HEK293 (cell line): ENCODE results near the gene STARD10.

Experiments used
- CTCF ChIA-PET: fragments of 350-600 bp; formaldehyde crosslinking; extraction: SDS; loops from one replicate; lab custom pipeline; 2021; ENCODE audit warnings: antibody characterized with exemption; lab: Yijun Ruan, JAX
- POLR2A ChIA-PET: fragments of 300-600 bp; formaldehyde crosslinking; extraction: SDS; loops from one replicate; lab custom pipeline; 2020; ENCODE audit warnings: antibody characterized with exemption, inconsistent platforms; lab: Yijun Ruan, JAX
- H3K27ac ChIP-seq: fragments of 200-500 bp; sonication (Bioruptor generic); 2 replicates; pipeline ENCODE4 v1.5.1; 2014; ENCODE audit warnings: low read depth, low read length, control low read depth, inconsistent platforms; ENCODE audit errors: extremely low read depth
- H3K36me3 ChIP-seq, 2 experiments: fragments of 200-500 bp in 1 of 2; sonication (Bioruptor generic) in 1 of 2; 1 replicate in 1 of 2; 2 replicates in 1 of 2; pipeline ENCODE4 v1.5.1; 2014 to 2017; ENCODE audit warnings: inconsistent platforms in 2 of 2, low read length in 2 of 2; ENCODE audit not compliant: control insufficient read depth in 2 of 2, insufficient read depth in 1 of 2
- H3K4me1 ChIP-seq: fragments of 200-500 bp; sonication (Bioruptor generic); 2 replicates; pipeline ENCODE4 v1.5.1; 2014; ENCODE audit warnings: mild to moderate bottlenecking, low read length, inconsistent platforms; ENCODE audit not compliant: control insufficient read depth, insufficient read depth
- H3K4me3 ChIP-seq: 2 replicates; pipeline ENCODE4 v1.5.1; 2011; ENCODE audit warnings: low read depth, mild to moderate bottlenecking, control low read depth, low read length, moderate library complexity
- H3K9me3 ChIP-seq: fragments of 200-500 bp; sonication (Bioruptor generic); 2 replicates; pipeline ENCODE4 v1.5.1; 2014; ENCODE audit warnings: low read depth, low read length, inconsistent platforms; ENCODE audit not compliant: control insufficient read depth, insufficient read depth
- GLI4 ChIP-seq: fragments of 450-650 bp; formaldehyde crosslinking; IDR thresholded peaks from 2 replicates; pipeline ENCODE4 v1.5.1; 2016; ENCODE audit warnings: missing biosample characterization, missing genetic modification characterization
- KLF10 ChIP-seq: fragments of 450-650 bp; IDR thresholded peaks from 2 replicates; pipeline ENCODE4 v1.5.1; 2018; ENCODE audit warnings: missing biosample characterization, mild to moderate bottlenecking, missing genetic modification characterization
- SETDB1 ChIP-seq: IDR thresholded peaks from one replicate; pipeline ENCODE4 v1.6.1; 2017; ENCODE audit warnings: mild to moderate bottlenecking, low read length, moderate library complexity, mixed read lengths; ENCODE audit not compliant: insufficient read length
- TRIM28 ChIP-seq: IDR thresholded peaks from 2 replicates; pipeline ENCODE4 v1.6.1; 2011; ENCODE audit warnings: low read length, control low read depth, borderline replicate concordance
- ZBTB8A ChIP-seq: fragments of 450-650 bp; formaldehyde crosslinking; IDR thresholded peaks from 2 replicates; pipeline ENCODE4 v1.5.1; 2016; ENCODE audit warnings: missing biosample characterization, missing genetic modification characterization
- ZNF121 ChIP-seq: fragments of 450-650 bp; formaldehyde crosslinking; IDR thresholded peaks from 2 replicates; pipeline ENCODE4 v1.5.1; 2016; ENCODE audit warnings: missing biosample characterization, missing genetic modification characterization
- ZNF223 ChIP-seq: fragments of 450-650 bp; formaldehyde crosslinking; IDR thresholded peaks from 2 replicates; pipeline ENCODE4 v1.5.1; 2016; ENCODE audit warnings: missing biosample characterization, missing genetic modification characterization
- ZNF280D ChIP-seq: fragments of 450-650 bp; formaldehyde crosslinking; IDR thresholded peaks from 2 replicates; pipeline ENCODE4 v1.5.1; 2016; ENCODE audit warnings: missing biosample characterization, missing genetic modification characterization
- ZNF394 ChIP-seq: fragments of 450-650 bp; formaldehyde crosslinking; IDR thresholded peaks from 2 replicates; pipeline ENCODE4 v1.5.1; 2016; ENCODE audit warnings: missing biosample characterization, missing genetic modification characterization, mild to moderate bottlenecking, moderate library complexity, borderline replicate concordance
- ZNF560 ChIP-seq: fragments of 450-650 bp; formaldehyde crosslinking; IDR thresholded peaks from 2 replicates; pipeline ENCODE4 v1.5.1; 2017; ENCODE audit warnings: missing biosample characterization, missing genetic modification characterization, borderline replicate concordance
- ZNF571 ChIP-seq: fragments of 450-650 bp; formaldehyde crosslinking; IDR thresholded peaks from 2 replicates; pipeline ENCODE4 v1.5.0; 2017; ENCODE audit warnings: missing biosample characterization, missing genetic modification characterization
- TF ChIP-seq, protein P1 (sequence below): fragments of 450-650 bp; formaldehyde crosslinking; conservative IDR thresholded peaks from 2 replicates; pipeline ENCODE4 v1.5.1; 2016; ENCODE audit warnings: low read depth, missing biosample characterization, missing genetic modification characterization
- TF ChIP-seq, protein P2 (sequence below): fragments of 450-650 bp; formaldehyde crosslinking; IDR thresholded peaks from 2 replicates; pipeline ENCODE4 v1.5.1; 2016; ENCODE audit warnings: missing biosample characterization, missing genetic modification characterization

The STARD10 gene

DNA sequence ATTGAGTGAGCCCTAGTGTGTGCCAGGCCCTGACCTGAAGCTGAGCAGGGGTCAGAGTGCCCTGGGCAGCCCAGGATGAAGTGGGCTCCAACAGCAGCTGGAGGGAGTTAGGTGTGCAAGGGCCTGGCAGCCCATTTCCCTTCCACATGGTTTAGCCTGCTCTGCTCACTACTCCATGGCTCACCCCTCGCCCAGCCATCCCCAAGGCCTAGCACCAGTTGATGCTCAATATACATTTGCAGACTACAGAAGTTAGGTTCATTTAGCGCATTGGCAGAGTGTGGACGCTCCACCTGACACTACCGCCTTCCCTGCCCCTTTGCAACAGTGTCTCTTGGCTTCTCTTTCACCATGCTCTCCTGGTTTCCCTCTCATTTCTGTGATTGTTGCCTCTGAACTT, 24.1 kb upstream of the STARD10 start:
- ChIA-PET POLR2A (no interaction called here), CTCF (no interaction called here)
- Histone ChIP-seq H3K27ac (no peak overlapping the region), H3K9me3 (no peaks in the 10 kb centered on the region), H3K36me3 (peaks cover 0 to 6% of the 10 kb centered on the region in 2 experiments; a peak in 1 of 3 replicates), H3K4me3 (no peak overlapping the region)
- TF ChIP-seq SETDB1 (no peak), TRIM28 (no peak), KLF10 (tag by site-specific recombination) (no peak), ZNF560 (tag by site-specific recombination) (no peak), ZBTB8A (no peak), ZNF121 (no peak), ZNF223 (no peak)
- TF ChIP-seq, protein P1, sequence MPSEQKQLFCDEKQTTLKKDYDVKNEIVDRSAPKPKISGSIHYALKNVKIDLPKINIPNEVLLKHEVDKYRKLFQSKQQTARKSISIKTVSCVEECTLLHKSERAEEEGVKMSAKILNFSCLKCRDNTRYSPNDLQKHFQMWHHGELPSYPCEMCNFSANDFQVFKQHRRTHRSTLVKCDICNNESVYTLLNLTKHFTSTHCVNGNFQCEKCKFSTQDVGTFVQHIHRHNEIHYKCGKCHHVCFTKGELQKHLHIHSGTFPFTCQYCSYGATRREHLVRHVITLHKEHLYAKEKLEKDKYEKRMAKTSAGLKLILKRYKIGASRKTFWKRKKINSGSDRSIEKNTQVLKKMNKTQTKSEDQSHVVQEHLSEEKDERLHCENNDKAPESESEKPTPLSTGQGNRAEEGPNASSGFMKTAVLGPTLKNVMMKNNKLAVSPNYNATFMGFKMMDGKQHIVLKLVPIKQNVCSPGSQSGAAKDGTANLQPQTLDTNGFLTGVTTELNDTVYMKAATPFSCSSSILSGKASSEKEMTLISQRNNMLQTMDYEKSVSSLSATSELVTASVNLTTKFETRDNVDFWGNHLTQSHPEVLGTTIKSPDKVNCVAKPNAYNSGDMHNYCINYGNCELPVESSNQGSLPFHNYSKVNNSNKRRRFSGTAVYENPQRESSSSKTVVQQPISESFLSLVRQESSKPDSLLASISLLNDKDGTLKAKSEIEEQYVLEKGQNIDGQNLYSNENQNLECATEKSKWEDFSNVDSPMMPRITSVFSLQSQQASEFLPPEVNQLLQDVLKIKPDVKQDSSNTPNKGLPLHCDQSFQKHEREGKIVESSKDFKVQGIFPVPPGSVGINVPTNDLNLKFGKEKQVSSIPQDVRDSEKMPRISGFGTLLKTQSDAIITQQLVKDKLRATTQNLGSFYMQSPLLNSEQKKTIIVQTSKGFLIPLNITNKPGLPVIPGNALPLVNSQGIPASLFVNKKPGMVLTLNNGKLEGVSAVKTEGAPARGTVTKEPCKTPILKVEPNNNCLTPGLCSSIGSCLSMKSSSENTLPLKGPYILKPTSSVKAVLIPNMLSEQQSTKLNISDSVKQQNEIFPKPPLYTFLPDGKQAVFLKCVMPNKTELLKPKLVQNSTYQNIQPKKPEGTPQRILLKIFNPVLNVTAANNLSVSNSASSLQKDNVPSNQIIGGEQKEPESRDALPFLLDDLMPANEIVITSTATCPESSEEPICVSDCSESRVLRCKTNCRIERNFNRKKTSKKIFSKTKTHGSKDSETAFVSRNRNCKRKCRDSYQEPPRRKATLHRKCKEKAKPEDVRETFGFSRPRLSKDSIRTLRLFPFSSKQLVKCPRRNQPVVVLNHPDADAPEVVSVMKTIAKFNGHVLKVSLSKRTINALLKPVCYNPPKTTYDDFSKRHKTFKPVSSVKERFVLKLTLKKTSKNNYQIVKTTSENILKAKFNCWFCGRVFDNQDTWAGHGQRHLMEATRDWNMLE (tag by site-specific recombination), result no peak
- TF ChIP-seq, protein P2, sequence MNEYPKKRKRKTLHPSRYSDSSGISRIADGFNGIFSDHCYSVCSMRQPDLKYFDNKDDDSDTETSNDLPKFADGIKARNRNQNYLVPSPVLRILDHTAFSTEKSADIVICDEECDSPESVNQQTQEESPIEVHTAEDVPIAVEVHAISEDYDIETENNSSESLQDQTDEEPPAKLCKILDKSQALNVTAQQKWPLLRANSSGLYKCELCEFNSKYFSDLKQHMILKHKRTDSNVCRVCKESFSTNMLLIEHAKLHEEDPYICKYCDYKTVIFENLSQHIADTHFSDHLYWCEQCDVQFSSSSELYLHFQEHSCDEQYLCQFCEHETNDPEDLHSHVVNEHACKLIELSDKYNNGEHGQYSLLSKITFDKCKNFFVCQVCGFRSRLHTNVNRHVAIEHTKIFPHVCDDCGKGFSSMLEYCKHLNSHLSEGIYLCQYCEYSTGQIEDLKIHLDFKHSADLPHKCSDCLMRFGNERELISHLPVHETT, result no peak
- TF ChIP-seq, all 188 proteins: peak for 0
- H3K4me1 ChIP-seq, result no peaks in the 10 kb centered on the region

- H3K36me3 ChIP-seq, result peaks cover 0 to 6% of the 10 kb centered on the region in 2 experiments; a peak in 1 of 3 replicates
- ChIA-PET CTCF (interaction anchor here (0.7 to 1.3 kb wide), 2 partner anchors 11 to 22 kb away, joined by 4 to 9 read pairs; partner anchors contain the start of gene STARD10), POLR2A (no interaction called here)
- H3K9me3 ChIP-seq, result no peaks in the 10 kb centered on the region
- no peaks in the 10 kb centered on the region for H3K4me1 ChIP-seq
- TF ChIP-seq ZNF560 (tag by site-specific recombination), result no peak
- no peak for TF ChIP-seq ZNF571 (tag by site-specific recombination)
- TF ChIP-seq ZNF394 (tag by site-specific recombination), result no peak
- TF ChIP-seq GLI4 (tag by site-specific recombination), result no peak
- TF ChIP-seq ZNF280D (tag by site-specific recombination), result no peak
- H3K27ac ChIP-seq, result no peak overlapping the region
- no peak overlapping the region for H3K4me3 ChIP-seq
These were observed 22.6 kb upstream of the STARD10 start for GRCh38 chr11:72816404-72816990.
